Ishikawa (cell line): ENCODE data around the gene PDZD2.

Experiments used
- CEBPB ChIP-seq: IDR thresholded peaks from 2 replicates; pipeline ENCODE4 v1.6.1; 2012
- CREB1 ChIP-seq: IDR thresholded peaks from 2 replicates; pipeline ENCODE4 v1.6.1; 2012; ENCODE audit warnings: low read depth
- EGR1 ChIP-seq: IDR thresholded peaks from 2 replicates; pipeline ENCODE4 v1.6.1; 2012
- EP300 ChIP-seq: IDR thresholded peaks from 2 replicates; pipeline ENCODE4 v1.6.1; 2012; ENCODE audit warnings: borderline replicate concordance
- FOXM1 ChIP-seq: IDR thresholded peaks from 2 replicates; pipeline ENCODE4 v1.6.1; 2012; ENCODE audit warnings: low read depth, borderline replicate concordance
- NFIC ChIP-seq: IDR thresholded peaks from 2 replicates; pipeline ENCODE4 v1.6.1; 2012
- RAD21 ChIP-seq: IDR thresholded peaks from 2 replicates; pipeline ENCODE4 v1.6.1; 2012; ENCODE audit warnings: low read depth
- REST ChIP-seq: IDR thresholded peaks from 2 replicates; pipeline ENCODE4 v1.6.1; 2012; ENCODE audit warnings: low read depth, mild to moderate bottlenecking
- TAF1 ChIP-seq: IDR thresholded peaks from 2 replicates; pipeline ENCODE4 v1.6.1; 2012; ENCODE audit warnings: low read depth, mild to moderate bottlenecking
- TCF12 ChIP-seq: IDR thresholded peaks from 2 replicates; pipeline ENCODE4 v1.6.1; 2012; ENCODE audit warnings: low read depth
- TEAD4 ChIP-seq: IDR thresholded peaks from 2 replicates; pipeline ENCODE4 v1.6.1; 2012
- USF1 ChIP-seq: IDR thresholded peaks from 2 replicates; pipeline ENCODE4 v1.6.1; 2012
- YY1 ChIP-seq: IDR thresholded peaks from 2 replicates; pipeline ENCODE4 v1.6.1; 2012; ENCODE audit warnings: low read depth
- ZBTB7A ChIP-seq: IDR thresholded peaks from 2 replicates; pipeline ENCODE4 v1.6.1; 2012; ENCODE audit warnings: low read depth
- TF ChIP-seq, protein P1 (sequence below): IDR thresholded peaks from 2 replicates; pipeline ENCODE4 v1.6.1; 2012

PDZD2 gene

GRCh38 chr5:32157078-32157477 is 518.1 kb downstream of the PDZD2 start:
- TF ChIP-seq YY1 = no peak
- TF ChIP-seq CEBPB = no peak
- TF ChIP-seq RAD21 = no peak
- no peak for TF ChIP-seq EP300
- TF ChIP-seq FOXM1 = no peak
- TF ChIP-seq EGR1 = no peak
- TF ChIP-seq ZBTB7A = no peak
- TF ChIP-seq, protein P1, sequence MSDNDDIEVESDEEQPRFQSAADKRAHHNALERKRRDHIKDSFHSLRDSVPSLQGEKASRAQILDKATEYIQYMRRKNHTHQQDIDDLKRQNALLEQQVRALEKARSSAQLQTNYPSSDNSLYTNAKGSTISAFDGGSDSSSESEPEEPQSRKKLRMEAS = no peak
- no peak for TF ChIP-seq USF1
- TF ChIP-seq TAF1 = no peak
- no peak for TF ChIP-seq CREB1
- no peak for TF ChIP-seq TEAD4
- TF ChIP-seq NFIC = no peak
- no peak for TF ChIP-seq REST
- TF ChIP-seq TCF12 = no peak

GRCh38 chr5:32158679-32158975 is 519.7 kb downstream of the PDZD2 start:
- TF ChIP-seq RAD21 = no peak
- no peak for TF ChIP-seq REST
- TF ChIP-seq TAF1 = no peak
- TF ChIP-seq CEBPB = no peak
- no peak for TF ChIP-seq USF1

- TF ChIP-seq TEAD4 (no peak), RAD21 (no peak), EP300 (no peak), NFIC (no peak), USF1 (no peak), CEBPB (no peak), YY1 (no peak), CREB1 (no peak), TAF1 (no peak), EGR1 (no peak), ZBTB7A (no peak), TCF12 (no peak), FOXM1 (no peak), REST (no peak)
- TF ChIP-seq, protein P1 = no peak
These were observed 520.6 kb downstream of the PDZD2 start for GRCh38 chr5:32159328-32160072.

- TF ChIP-seq ZBTB7A (no peak), RAD21 (no peak), FOXM1 (no peak), TAF1 (no peak), YY1 (no peak), TEAD4 (no peak), USF1 (no peak), NFIC (no peak), CREB1 (no peak), TCF12 (no peak), EGR1 (no peak), CEBPB (no peak), REST (no peak), EP300 (no peak)
- TF ChIP-seq, protein P1 = no peak
These were observed 521.3 kb downstream of the PDZD2 start for GRCh38 chr5:32160228-32160627.
